ENCODE results near the gene C1QTNF7.

DNA sequence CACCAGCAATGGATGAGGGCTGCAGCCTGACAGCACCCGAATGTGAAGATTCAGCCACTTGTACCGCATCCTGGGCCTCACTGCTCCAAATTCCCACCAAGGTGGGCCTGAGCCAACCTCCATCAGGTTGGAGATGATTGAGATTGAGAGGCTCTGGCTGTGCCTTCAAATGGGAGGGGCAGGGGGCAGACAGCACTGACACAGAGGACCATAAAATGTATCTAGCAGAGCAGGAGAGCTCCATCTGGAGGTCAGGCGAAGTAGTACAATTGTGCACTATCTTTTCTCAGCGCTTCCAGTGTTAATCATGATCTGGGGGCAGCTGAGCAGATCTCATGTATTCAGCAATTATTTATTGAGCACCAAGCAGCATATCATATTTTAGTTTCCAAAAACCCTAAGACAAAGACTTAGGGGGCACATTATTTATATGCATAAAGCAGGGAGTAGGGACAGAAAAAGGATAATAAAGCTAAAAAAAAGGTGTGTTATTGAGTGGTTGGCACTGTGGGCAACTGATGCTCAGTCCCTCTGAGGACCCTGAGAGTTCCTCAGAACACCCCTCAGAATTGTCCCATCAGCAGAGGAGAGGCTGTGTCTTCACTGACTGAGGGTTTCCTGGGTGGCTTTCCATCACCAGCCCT is 31.6 kb upstream of the C1QTNF7 start:
- TF ChIP-seq, protein P1, sequence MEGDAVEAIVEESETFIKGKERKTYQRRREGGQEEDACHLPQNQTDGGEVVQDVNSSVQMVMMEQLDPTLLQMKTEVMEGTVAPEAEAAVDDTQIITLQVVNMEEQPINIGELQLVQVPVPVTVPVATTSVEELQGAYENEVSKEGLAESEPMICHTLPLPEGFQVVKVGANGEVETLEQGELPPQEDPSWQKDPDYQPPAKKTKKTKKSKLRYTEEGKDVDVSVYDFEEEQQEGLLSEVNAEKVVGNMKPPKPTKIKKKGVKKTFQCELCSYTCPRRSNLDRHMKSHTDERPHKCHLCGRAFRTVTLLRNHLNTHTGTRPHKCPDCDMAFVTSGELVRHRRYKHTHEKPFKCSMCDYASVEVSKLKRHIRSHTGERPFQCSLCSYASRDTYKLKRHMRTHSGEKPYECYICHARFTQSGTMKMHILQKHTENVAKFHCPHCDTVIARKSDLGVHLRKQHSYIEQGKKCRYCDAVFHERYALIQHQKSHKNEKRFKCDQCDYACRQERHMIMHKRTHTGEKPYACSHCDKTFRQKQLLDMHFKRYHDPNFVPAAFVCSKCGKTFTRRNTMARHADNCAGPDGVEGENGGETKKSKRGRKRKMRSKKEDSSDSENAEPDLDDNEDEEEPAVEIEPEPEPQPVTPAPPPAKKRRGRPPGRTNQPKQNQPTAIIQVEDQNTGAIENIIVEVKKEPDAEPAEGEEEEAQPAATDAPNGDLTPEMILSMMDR (conservative IDR thresholded peaks at IDR 0.05; ENCODE audit: low read depth, low read length) = peak; percentile 85
- no peak for TF ChIP-seq EZH2 (IDR thresholded peaks at IDR 0.05; ENCODE audit: borderline replicate concordance, low read depth, low read length, poor library complexity, severe bottlenecking)

All from A673 (cell line).